ENCODE data around the gene OSTN.
A peak's percentile ranks its signal among the peaks of the same experiment; 100 is the strongest.
"Not testable (repeated sequence)": the region's sequence is repeated elsewhere in the genome, so short reads cannot be mapped to it uniquely, and the experiment has no call there.

OSTN gene

GRCh38 chr3:191198932-191199331 lies at the start of gene OSTN:
OSTN (plus strand) TSS chr3:191199241; CDS start chr3:191212533, 13,292 bp downstream.
- DNase-seq, result no peak

- no peak for DNase-seq
Measured at GRCh38 chr3:191151653-191152052, 47.4 kb upstream of the OSTN start.

- no peak for DNase-seq
Measured at GRCh38 chr3:191154827-191155226, 44.2 kb upstream of the OSTN start.

- no peak for DNase-seq
Measured at GRCh38 chr3:191158247-191158646, 40.8 kb upstream of the OSTN start.

GRCh38 chr3:191158815-191159214 lies 40.2 kb upstream of the OSTN start:
- DNase-seq, result no peak

- DNase-seq, result no peak
Measured at GRCh38 chr3:191165802-191166201, 33.2 kb upstream of the OSTN start.

GRCh38 chr3:191166368-191166767 lies 32.7 kb upstream of the OSTN start:
- DNase-seq, result no peak

GRCh38 chr3:191169566-191169965 lies 29.5 kb upstream of the OSTN start:
- no peak for DNase-seq

GRCh38 chr3:191170097-191170496 lies 28.9 kb upstream of the OSTN start:
- no peak for DNase-seq

- DNase-seq, result no peak
Measured at GRCh38 chr3:191175102-191175501, 23.9 kb upstream of the OSTN start.

- no peak for DNase-seq
Measured at GRCh38 chr3:191176038-191176785, 22.8 kb upstream of the OSTN start.

GRCh38 chr3:191185382-191185781 lies 13.7 kb upstream of the OSTN start:
- not testable (repeated sequence) for DNase-seq

GRCh38 chr3:191188246-191188645 lies 10.8 kb upstream of the OSTN start:
- DNase-seq, result not testable (repeated sequence)

GRCh38 chr3:191192270-191192669 lies 6.8 kb upstream of the OSTN start:
- DNase-seq, result not testable (repeated sequence)

- DNase-seq, result no peak
Measured at GRCh38 chr3:191192941-191193340, 6.1 kb upstream of the OSTN start.

- DNase-seq, result no peak
Measured at GRCh38 chr3:191197761-191198306, 1.2 kb upstream of the OSTN start.

GRCh38 chr3:191198480-191198879 lies 561 bp upstream of the OSTN start:
- DNase-seq, result no peak

GRCh38 chr3:191210032-191210431 lies 11.0 kb downstream of the OSTN start:
- no peak for DNase-seq

GRCh38 chr3:191216510-191216909 lies 17.5 kb downstream of the OSTN start:
- no peak for DNase-seq

GRCh38 chr3:191217301-191217700 lies 18.3 kb downstream of the OSTN start:
- no peak for DNase-seq

- peak; percentile 3 for DNase-seq
Measured at GRCh38 chr3:191220908-191221307, 21.9 kb downstream of the OSTN start.

GRCh38 chr3:191221638-191222037 lies 22.6 kb downstream of the OSTN start:
- no peak for DNase-seq

GRCh38 chr3:191227541-191227940 lies 28.5 kb downstream of the OSTN start:
- no peak for DNase-seq

- DNase-seq, result no peak
Measured at GRCh38 chr3:191234216-191234615, 35.2 kb downstream of the OSTN start.
